Smooth muscle cell (in vitro differentiated cells): ENCODE measurements around the gene MRPL24. TPM values are rescaled to one million over a fixed set of nuclear protein-coding genes. Genes with fewer than 3 reads are reported as not detected.

ENCODE experiments used
- DNase-seq: peaks from one replicate; lab custom pipeline; 2025; ENCODE audit not compliant: unreplicated experiment; lab: John Stamatoyannopoulos, UW
- H2AFZ ChIP-seq: fragments of 200-600 bp; sonication (generic); 2 replicates; pipeline ENCODE4 v1.6.0; 2016; ENCODE audit warnings: antibody characterized with exemption, low read depth, mild to moderate bottlenecking
- H3F3A ChIP-seq: fragments of 200-600 bp; sonication (generic); 2 replicates; pipeline ENCODE4 v1.6.0; 2017; ENCODE audit warnings: antibody characterized with exemption, low read depth
- H3K27ac ChIP-seq: fragments of 200-600 bp; sonication (generic); 2 replicates; pipeline ENCODE4 v1.5.1; 2016; ENCODE audit warnings: low read depth, mild to moderate bottlenecking
- H3K27me3 ChIP-seq: fragments of 200-600 bp; sonication (generic); 2 replicates; pipeline ENCODE4 v1.6.1; 2016; ENCODE audit warnings: low read depth, mild to moderate bottlenecking
- H3K36me3 ChIP-seq: fragments of 200-600 bp; sonication (generic); 2 replicates; pipeline ENCODE4 v1.5.1; 2016; ENCODE audit warnings: low read depth
- H3K4me1 ChIP-seq: fragments of 200-600 bp; sonication (generic); 2 replicates; pipeline ENCODE4 v1.5.1; 2016; ENCODE audit warnings: low read depth
- H3K4me2 ChIP-seq: fragments of 200-600 bp; sonication (generic); 2 replicates; pipeline ENCODE4 v1.6.0; 2016; ENCODE audit warnings: mild to moderate bottlenecking
- H3K4me3 ChIP-seq: fragments of 200-600 bp; sonication (generic); 2 replicates; pipeline ENCODE4 v1.5.1; 2016; ENCODE audit warnings: mild to moderate bottlenecking
- H3K79me2 ChIP-seq: fragments of 200-600 bp; sonication (generic); 2 replicates; pipeline ENCODE4 v1.6.0; 2016; ENCODE audit warnings: low read depth, mild to moderate bottlenecking
- H3K9ac ChIP-seq: fragments of 200-600 bp; sonication (generic); 2 replicates; pipeline ENCODE4 v1.6.0; 2016; ENCODE audit warnings: low read depth
- H3K9me3 ChIP-seq: fragments of 200-600 bp; sonication (generic); replicated peaks from 2 replicates; pipeline ENCODE4 v1.5.1; 2016; ENCODE audit warnings: low read depth
- H4K20me1 ChIP-seq: fragments of 200-600 bp; sonication (generic); 2 replicates; pipeline ENCODE4 v1.6.0; 2016; ENCODE audit warnings: low read depth
- WGBS: methylation state at CpG from one replicate; pipeline ENCODE4 v1.1.7; 2016; ENCODE audit warnings: low lambda C conversion rate; 5-methylcytosine and 5-hydroxymethylcytosine counted together
- polyA plus RNA-seq: library from polyadenylated mRNA; unstranded; fragments of >200 nt; fragmentation: Nextera tagmentation; extraction: Ambion mirVana; gene quantifications from 2 replicates; pipeline ENCODE4 v1.2.1, GENCODE V29; 2016
- total RNA-seq: library from RNA; depleted of rRNA; stranded (reverse); fragments of >200 nt; gene quantifications from 2 replicates; pipeline ENCODE4 v1.2.3, GENCODE V29; 2014
- TF ChIP-seq, protein P1 (sequence below): fragments of 200-600 bp; sonication (generic); IDR thresholded peaks from 2 replicates; pipeline ENCODE4 v1.5.1; 2017; ENCODE audit warnings: borderline replicate concordance, mild to moderate bottlenecking, antibody characterized with exemption; ENCODE audit not compliant: insufficient read depth, poor library complexity, severe bottlenecking

MRPL24 gene
- total and polyA plus RNA-seq, 2 experiments from 2014 or later: 16.5 to 68.6 TPM

DNA sequence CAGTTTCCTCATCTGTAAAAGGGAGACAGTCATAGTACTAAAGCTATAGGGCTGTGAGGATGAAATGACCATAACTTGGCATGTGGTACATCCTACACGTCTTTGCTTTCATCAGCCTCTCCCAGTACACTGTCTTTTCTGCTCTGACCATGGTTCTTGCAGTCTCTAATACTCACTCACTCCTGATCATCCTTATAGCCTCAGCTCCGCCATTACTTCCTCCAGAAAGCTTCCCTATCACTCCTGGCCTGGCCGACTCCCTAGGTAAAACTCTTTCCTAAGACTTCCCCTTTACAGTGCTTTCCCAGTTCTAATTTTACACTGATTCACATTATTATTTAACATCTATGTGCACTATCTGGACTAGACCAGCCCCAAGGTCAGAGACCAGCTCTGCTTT is 5.0 kb upstream of the MRPL24 start:
- no peaks in the 10 kb centered on the region for H3K9me3 ChIP-seq
- H3K4me2 ChIP-seq: peak overlapping the region; percentile 92
- H3K79me2 ChIP-seq: peaks cover 56% of the 10 kb centered on the region
- no peaks in the 10 kb centered on the region for H3K27me3 ChIP-seq
- H3K4me1 ChIP-seq: peaks cover 47% of the 10 kb centered on the region
- no peaks in the 10 kb centered on the region for H3K36me3 ChIP-seq
- no peaks in the 10 kb centered on the region for H4K20me1 ChIP-seq
- no peak for DNase-seq
- peak overlapping the region; percentile 100 for H3K9ac ChIP-seq
- H2AFZ ChIP-seq: no peak overlapping the region
- WGBS: 90% methylated on average over 3 of the region's 3 CpGs
- TF ChIP-seq, protein P1, sequence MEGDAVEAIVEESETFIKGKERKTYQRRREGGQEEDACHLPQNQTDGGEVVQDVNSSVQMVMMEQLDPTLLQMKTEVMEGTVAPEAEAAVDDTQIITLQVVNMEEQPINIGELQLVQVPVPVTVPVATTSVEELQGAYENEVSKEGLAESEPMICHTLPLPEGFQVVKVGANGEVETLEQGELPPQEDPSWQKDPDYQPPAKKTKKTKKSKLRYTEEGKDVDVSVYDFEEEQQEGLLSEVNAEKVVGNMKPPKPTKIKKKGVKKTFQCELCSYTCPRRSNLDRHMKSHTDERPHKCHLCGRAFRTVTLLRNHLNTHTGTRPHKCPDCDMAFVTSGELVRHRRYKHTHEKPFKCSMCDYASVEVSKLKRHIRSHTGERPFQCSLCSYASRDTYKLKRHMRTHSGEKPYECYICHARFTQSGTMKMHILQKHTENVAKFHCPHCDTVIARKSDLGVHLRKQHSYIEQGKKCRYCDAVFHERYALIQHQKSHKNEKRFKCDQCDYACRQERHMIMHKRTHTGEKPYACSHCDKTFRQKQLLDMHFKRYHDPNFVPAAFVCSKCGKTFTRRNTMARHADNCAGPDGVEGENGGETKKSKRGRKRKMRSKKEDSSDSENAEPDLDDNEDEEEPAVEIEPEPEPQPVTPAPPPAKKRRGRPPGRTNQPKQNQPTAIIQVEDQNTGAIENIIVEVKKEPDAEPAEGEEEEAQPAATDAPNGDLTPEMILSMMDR: no peak
- H3K4me3 ChIP-seq: peak overlapping the region; percentile 60
- peak overlapping the region; percentile 100 for H3K27ac ChIP-seq
- peaks cover 20% of the 10 kb centered on the region for H3F3A ChIP-seq

DNA sequence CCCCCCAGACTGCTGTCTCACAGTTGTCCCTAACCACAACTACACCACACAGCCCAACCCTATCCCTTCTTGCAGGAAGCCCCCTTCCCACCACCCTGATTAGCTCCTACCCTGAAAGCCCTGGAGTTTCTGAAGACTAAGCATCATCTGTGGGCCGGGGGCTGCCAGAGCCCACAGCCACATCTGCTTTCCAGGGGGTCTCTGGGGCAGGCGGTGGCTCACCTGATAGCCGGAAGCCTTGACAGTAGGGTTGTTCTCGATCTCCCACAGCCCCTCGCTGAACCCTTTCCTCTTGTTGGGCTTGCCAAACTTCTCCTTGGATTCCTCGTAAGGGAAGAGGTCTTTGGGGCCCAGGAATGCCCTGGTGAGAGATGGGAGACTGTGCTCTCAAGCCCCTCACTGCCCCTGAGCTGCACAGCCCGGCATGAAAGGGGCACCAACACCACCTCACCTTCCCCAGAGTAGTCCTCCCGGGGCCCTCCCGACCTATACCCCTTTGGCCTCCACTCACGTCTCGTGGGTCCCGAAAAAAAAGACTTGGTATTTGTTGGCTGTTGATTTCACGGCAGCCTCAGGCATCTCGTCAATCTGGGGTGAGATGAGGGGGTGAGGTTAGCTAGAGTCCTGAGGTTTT is 4.0 kb upstream of the MRPL24 start:
- WGBS: 95% methylated on average over 14 of the region's 14 CpGs
- no peaks in the 10 kb centered on the region for H4K20me1 ChIP-seq
- no peak for DNase-seq
- H3F3A ChIP-seq: peaks cover 20% of the 10 kb centered on the region
- no peaks in the 10 kb centered on the region for H3K9me3 ChIP-seq
- TF ChIP-seq, protein P1: no peak
- no peaks in the 10 kb centered on the region for H3K27me3 ChIP-seq
- H3K4me2 ChIP-seq: no peak overlapping the region
- H3K4me1 ChIP-seq: peaks cover 47% of the 10 kb centered on the region
- no peaks in the 10 kb centered on the region for H3K36me3 ChIP-seq
- no peak overlapping the region for H2AFZ ChIP-seq
- peaks cover 55% of the 10 kb centered on the region for H3K79me2 ChIP-seq
- no peak overlapping the region for H3K9ac ChIP-seq
- no peak overlapping the region for H3K4me3 ChIP-seq
- peak overlapping the region; percentile 100 for H3K27ac ChIP-seq

DNA sequence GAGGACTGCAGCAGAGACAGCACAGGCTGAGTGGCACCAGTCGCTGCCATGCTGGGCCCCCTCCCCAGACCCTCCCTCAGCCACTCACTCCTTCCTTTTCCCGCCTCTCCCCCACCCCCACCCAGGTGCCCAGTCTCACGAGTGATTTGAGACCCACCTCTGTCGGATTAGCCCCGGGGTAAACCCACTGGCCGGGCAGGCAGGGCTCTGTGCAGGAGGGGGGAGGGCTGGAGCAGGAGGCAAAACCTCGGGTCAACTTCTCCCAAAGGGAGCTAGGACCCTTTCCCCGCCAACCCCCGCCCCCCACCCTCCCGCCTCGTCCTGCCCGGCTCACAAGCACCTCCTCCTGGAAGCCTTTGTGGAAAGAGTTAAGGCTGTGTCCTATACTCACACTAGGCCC is 3.5 kb upstream of the MRPL24 start:
- WGBS: 83% methylated on average over 1 of the region's 12 CpGs
- TF ChIP-seq, protein P1: no peak
- H3K27ac ChIP-seq: no peak overlapping the region
- no peak overlapping the region for H3K4me3 ChIP-seq
- no peaks in the 10 kb centered on the region for H4K20me1 ChIP-seq
- DNase-seq: no peak
- H3K9me3 ChIP-seq: no peaks in the 10 kb centered on the region
- no peaks in the 10 kb centered on the region for H3K27me3 ChIP-seq
- no peak overlapping the region for H3K9ac ChIP-seq
- peaks cover 55% of the 10 kb centered on the region for H3K79me2 ChIP-seq
- H2AFZ ChIP-seq: no peak overlapping the region
- H3K36me3 ChIP-seq: no peaks in the 10 kb centered on the region
- peaks cover 45% of the 10 kb centered on the region for H3K4me1 ChIP-seq
- H3F3A ChIP-seq: peaks cover 20% of the 10 kb centered on the region
- H3K4me2 ChIP-seq: no peak overlapping the region
